HepG2 (cell line): Measurements from ENCODE around the gene TAT. TPM values are rescaled to one million over a fixed set of nuclear protein-coding genes. Genes with fewer than 3 reads are reported as not detected.
A peak's percentile ranks its signal among the peaks of the same experiment; 100 is the strongest.

ENCODE experiments used
- FOXJ3 ChIP-seq: sonication (generic); formaldehyde crosslinking; IDR thresholded peaks from 2 replicates; pipeline ENCODE4 v1.4.0; 2020; ENCODE audit warnings: missing genetic modification reagents, mild to moderate bottlenecking, borderline replicate concordance
- MED13 ChIP-seq: sonication (generic); formaldehyde crosslinking; IDR thresholded peaks from 2 replicates; pipeline ENCODE4 v1.5.0; 2020; ENCODE audit warnings: missing genetic modification reagents
- NFAT5 ChIP-seq: sonication (generic); formaldehyde crosslinking; IDR thresholded peaks from 2 replicates; pipeline ENCODE4 v1.4.0; 2020; ENCODE audit warnings: missing genetic modification reagents
- SIN3A ChIP-seq: IDR thresholded peaks from 2 replicates; pipeline ENCODE4 v1.6.1; 2011; ENCODE audit warnings: low read depth, mild to moderate bottlenecking, control low read depth, low read length, borderline replicate concordance
- TEF ChIP-seq: sonication (generic); formaldehyde crosslinking; IDR thresholded peaks from 2 replicates; pipeline ENCODE4 v1.5.0; 2020; ENCODE audit warnings: missing genetic modification reagents
- TFDP2 ChIP-seq: sonication (generic); formaldehyde crosslinking; IDR thresholded peaks from 2 replicates; pipeline ENCODE4 v1.4.0; 2020; ENCODE audit warnings: missing genetic modification reagents
- ZKSCAN8 ChIP-seq: IDR thresholded peaks from 2 replicates; pipeline ENCODE4 v1.6.1; 2016; ENCODE audit warnings: borderline replicate concordance, missing genetic modification reagents, missing compliant biosample characterization
- ZNF234 ChIP-seq: sonication (generic); formaldehyde crosslinking; conservative IDR thresholded peaks from 2 replicates; pipeline ENCODE4 v1.5.1; 2020; ENCODE audit warnings: mild to moderate bottlenecking, missing genetic modification reagents
- ZNF276 ChIP-seq: sonication (generic); formaldehyde crosslinking; IDR thresholded peaks from 2 replicates; pipeline ENCODE4 v1.4.0; 2020; ENCODE audit warnings: mild to moderate bottlenecking, low read depth, missing genetic modification reagents
- ZNF296 ChIP-seq: sonication (generic); formaldehyde crosslinking; conservative IDR thresholded peaks from 2 replicates; pipeline ENCODE4 v1.5.0; 2020; ENCODE audit warnings: mild to moderate bottlenecking, missing genetic modification reagents
- ZNF749 ChIP-seq: sonication (generic); formaldehyde crosslinking; IDR thresholded peaks from 2 replicates; pipeline ENCODE4 v1.8.0; 2022; ENCODE audit warnings: mild to moderate bottlenecking, missing genetic modification reagents, moderate library complexity, borderline replicate concordance
- ZSCAN12 ChIP-seq: sonication (generic); formaldehyde crosslinking; IDR thresholded peaks from 2 replicates; pipeline ENCODE4 v1.9.0; 2021; ENCODE audit warnings: mild to moderate bottlenecking, missing genetic modification reagents
- polyA plus RNA-seq, 8 experiments: library from polyadenylated mRNA; depleted of rRNA in 3 of 8; stranded (reverse) in 7 of 8; unstranded in 1 of 8; fragments of >200 nt; fragmentation: Illumina TruSeq in 4 of 8; extraction: Trizol in 4 of 8; gene quantifications; 2 replicates each; pipeline versions ENCODE4 v1.2.1 to v1.2.3, GENCODE V29; 2011 to 2016; ENCODE audit warnings: low read depth in 4 of 8, missing spikeins in 1 of 8, mixed read lengths in 1 of 8; ENCODE audit not compliant: insufficient read depth in 1 of 8
- total RNA-seq, 5 experiments: library from RNA; depleted of rRNA; stranded (reverse); fragments of >200 nt; fragmentation: Illumina TruSeq; extraction: Trizol; gene quantifications; 2 replicates each; pipeline ENCODE4 v1.2.3, GENCODE V29; 2016; ENCODE audit warnings: low read depth in 1 of 5
- TF ChIP-seq, protein P1 (sequence below), 2 experiments: fragments of 450-650 bp in 1 of 2; sonication (generic) in 1 of 2; formaldehyde crosslinking; IDR thresholded peaks; 2 replicates each; pipeline versions ENCODE4 v1.5.0 to v1.8.0; 2020 to 2022; ENCODE audit warnings: mild to moderate bottlenecking in 1 of 2, missing genetic modification reagents in 1 of 2
- TF ChIP-seq, protein P2 (sequence below): sonication (generic); formaldehyde crosslinking; IDR thresholded peaks from 2 replicates; pipeline ENCODE4; 2020; ENCODE audit warnings: missing genetic modification reagents, mild to moderate bottlenecking, borderline replicate concordance

The TAT gene
- total and polyA plus RNA-seq, 2 of the 13 experiments (the other 11 are each of a cell fraction or from before 2014, with no cell fraction given): 1.6 to 5.8 TPM

DNA sequence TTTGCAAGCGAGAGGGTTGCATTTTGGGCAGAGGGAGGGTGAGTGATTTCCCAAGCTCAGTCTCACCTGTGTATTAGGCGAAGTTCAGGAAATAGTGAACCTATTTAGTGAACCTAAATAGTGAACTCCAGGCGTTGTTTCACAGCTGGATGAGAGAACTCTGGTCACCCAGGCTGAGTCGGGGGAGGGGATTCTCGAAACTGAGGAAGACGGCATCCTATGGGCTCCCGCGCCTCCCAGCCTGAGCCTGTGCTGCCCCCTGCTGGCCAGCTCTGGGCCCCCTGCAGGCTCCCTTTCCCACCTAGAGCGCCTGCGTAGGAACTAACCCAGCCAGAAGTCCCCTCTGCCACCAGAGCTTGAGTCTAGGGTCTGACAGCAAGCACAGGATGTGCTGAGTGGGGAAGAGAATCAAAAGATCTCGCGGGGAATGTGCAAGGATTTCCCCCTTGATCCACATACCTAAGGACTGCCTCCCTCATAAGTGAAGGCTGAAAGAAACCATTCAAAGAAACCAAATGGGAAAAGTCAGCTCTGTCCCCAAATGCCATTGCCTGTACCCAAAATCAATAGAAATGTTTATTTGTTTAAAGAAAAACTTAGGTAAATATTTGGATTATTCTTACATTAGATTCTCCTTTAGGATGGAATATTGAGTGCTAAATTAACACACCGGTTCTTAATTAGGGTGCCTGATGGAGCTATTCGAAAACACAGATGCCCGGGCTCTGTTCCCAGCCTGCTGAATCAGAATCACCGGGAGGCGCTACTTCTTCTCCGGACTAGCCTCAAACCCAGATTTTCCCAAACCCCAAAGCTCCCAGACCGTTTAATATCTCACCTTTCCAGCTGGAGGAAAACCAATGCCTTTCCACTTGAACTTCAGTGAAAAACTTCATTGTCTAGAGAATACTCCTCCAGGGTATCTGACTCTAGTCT lies 34.3 kb upstream of the TAT start (continued):
- TF ChIP-seq ZNF276 (no peak), ZNF749 (no peak), SIN3A (no peak), TEF (CRISPR knock-in tag) (no peak), NFAT5 (no peak; the same call in 1 of the 2 replicates), FOXJ3 (CRISPR knock-in tag) (peak; percentile 32; the same call in 1 of the 2 replicates), TFDP2 (CRISPR knock-in tag) (no peak), ZNF296 (no peak), MED13 (CRISPR knock-in tag) (no peak), ZNF234 (no peak), ZKSCAN8 (CRISPR knock-in tag) (peak; percentile 55; the same call in 1 of the 2 replicates), ZSCAN12 (CRISPR knock-in tag) (no peak)
- TF ChIP-seq, protein P1, sequence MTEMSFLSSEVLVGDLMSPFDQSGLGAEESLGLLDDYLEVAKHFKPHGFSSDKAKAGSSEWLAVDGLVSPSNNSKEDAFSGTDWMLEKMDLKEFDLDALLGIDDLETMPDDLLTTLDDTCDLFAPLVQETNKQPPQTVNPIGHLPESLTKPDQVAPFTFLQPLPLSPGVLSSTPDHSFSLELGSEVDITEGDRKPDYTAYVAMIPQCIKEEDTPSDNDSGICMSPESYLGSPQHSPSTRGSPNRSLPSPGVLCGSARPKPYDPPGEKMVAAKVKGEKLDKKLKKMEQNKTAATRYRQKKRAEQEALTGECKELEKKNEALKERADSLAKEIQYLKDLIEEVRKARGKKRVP (CRISPR knock-in tag; IDR thresholded peaks at IDR 0.05): no peak
- TF ChIP-seq, protein P2, sequence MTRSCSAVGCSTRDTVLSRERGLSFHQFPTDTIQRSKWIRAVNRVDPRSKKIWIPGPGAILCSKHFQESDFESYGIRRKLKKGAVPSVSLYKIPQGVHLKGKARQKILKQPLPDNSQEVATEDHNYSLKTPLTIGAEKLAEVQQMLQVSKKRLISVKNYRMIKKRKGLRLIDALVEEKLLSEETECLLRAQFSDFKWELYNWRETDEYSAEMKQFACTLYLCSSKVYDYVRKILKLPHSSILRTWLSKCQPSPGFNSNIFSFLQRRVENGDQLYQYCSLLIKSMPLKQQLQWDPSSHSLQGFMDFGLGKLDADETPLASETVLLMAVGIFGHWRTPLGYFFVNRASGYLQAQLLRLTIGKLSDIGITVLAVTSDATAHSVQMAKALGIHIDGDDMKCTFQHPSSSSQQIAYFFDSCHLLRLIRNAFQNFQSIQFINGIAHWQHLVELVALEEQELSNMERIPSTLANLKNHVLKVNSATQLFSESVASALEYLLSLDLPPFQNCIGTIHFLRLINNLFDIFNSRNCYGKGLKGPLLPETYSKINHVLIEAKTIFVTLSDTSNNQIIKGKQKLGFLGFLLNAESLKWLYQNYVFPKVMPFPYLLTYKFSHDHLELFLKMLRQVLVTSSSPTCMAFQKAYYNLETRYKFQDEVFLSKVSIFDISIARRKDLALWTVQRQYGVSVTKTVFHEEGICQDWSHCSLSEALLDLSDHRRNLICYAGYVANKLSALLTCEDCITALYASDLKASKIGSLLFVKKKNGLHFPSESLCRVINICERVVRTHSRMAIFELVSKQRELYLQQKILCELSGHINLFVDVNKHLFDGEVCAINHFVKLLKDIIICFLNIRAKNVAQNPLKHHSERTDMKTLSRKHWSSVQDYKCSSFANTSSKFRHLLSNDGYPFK (CRISPR knock-in tag): peak; percentile 80; the same call in 1 of the 2 replicates
